ENCODE results near the gene LRRN4.

LRRN4 gene

DNA sequence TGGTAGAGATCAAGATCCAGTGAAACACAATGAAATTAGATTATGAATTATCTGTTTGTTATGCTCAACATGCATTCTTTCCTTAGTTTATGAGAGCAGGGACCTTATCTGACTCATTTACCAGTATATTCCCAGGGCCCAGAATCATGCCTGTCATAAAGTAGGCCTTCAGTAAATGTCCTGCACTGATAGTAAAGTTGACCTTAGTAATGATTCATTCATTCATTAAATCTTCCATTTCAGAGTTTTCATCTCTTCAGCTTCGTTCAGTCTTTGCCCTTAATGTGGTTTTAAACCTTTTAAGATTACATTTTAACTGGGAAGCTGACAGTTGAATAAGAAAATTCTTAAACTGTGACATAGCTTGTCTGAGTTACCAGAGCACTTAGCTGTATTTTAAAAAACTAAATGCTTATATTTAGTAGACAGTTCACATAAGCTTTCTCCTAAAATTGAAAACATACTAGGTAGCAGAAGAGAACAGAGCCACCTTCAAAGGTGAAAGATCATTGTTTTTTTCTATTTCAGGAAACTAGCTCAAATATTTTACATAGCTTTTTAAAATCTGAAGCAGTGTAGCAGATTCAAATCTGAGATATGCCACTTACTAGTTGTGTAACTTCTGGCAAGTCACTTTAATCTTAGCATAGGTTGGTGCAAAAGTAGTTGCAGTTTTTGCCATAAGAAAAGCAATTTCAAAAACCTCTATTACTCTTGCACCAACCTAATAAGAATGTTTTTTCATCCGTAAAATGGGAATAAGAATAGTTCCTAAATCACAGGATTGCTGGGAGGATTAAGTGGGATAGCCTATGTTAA lies 62.0 kb downstream of the LRRN4 start:
- DNase-seq (ENCODE audit: extremely low spot score): no peak
- TF ChIP-seq CTBP1 (IDR thresholded peaks at IDR 0.05; ENCODE audit: borderline replicate concordance) (no peak), FOXK2 (IDR thresholded peaks at IDR 0.05) (no peak), NFRKB (IDR thresholded peaks at IDR 0.05) (no peak), FOXA1 (IDR thresholded peaks at IDR 0.05) (no peak), ELF4 (IDR thresholded peaks at IDR 0.05) (no peak), SP1 (IDR thresholded peaks at IDR 0.05) (no peak), FOXM1 (IDR thresholded peaks at IDR 0.05; ENCODE audit: borderline replicate concordance) (no peak), ZNF384 (IDR thresholded peaks at IDR 0.05) (no peak), SUZ12 (IDR thresholded peaks at IDR 0.05) (no peak), TARDBP (IDR thresholded peaks at IDR 0.05) (no peak), L3MBTL2 (conservative IDR thresholded peaks at IDR 0.05) (no peak)
- TF ChIP-seq, protein P1, sequence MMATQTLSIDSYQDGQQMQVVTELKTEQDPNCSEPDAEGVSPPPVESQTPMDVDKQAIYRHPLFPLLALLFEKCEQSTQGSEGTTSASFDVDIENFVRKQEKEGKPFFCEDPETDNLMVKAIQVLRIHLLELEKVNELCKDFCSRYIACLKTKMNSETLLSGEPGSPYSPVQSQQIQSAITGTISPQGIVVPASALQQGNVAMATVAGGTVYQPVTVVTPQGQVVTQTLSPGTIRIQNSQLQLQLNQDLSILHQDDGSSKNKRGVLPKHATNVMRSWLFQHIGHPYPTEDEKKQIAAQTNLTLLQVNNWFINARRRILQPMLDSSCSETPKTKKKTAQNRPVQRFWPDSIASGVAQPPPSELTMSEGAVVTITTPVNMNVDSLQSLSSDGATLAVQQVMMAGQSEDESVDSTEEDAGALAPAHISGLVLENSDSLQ (IDR thresholded peaks at IDR 0.05): no peak
- CTCF ChIA-PET: no interaction called here
- POLR2A ChIA-PET: no interaction called here

DNA sequence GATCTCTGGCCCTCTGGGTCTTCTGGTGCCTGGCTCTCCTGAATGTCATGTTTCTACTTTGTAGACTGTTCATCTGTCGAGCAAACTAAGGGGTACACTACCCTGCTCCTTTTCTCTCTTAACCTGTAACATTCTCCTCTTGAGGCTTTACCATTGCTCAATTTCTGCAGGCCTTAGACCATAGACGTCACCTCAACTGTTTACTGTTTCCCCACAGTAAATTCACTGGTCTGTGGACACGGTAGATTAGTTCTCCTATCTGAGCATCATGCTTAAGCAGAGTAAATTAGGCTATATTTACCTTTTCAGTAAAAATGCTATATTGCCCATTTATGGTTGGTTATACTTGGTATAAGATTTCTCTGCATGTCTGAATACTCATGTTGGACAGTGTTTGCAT lies 62.9 kb downstream of the LRRN4 start:
- DNase-seq (ENCODE audit: extremely low spot score): no peak
- CTCF ChIA-PET: no interaction called here
- TF ChIP-seq ZNF384 (IDR thresholded peaks at IDR 0.05): no peak
- no peak for TF ChIP-seq SP1 (IDR thresholded peaks at IDR 0.05)
- TF ChIP-seq FOXA1 (IDR thresholded peaks at IDR 0.05): no peak
- TF ChIP-seq, protein P1 (IDR thresholded peaks at IDR 0.05): no peak
- TF ChIP-seq NFRKB (IDR thresholded peaks at IDR 0.05): no peak
- TF ChIP-seq BHLHE40 (IDR thresholded peaks at IDR 0.05; ENCODE audit: borderline replicate concordance): no peak
- no peak for TF ChIP-seq LEF1 (IDR thresholded peaks at IDR 0.05; ENCODE audit: borderline replicate concordance)
- no peak for TF ChIP-seq FOXK2 (IDR thresholded peaks at IDR 0.05)
- TF ChIP-seq ARNT (IDR thresholded peaks at IDR 0.05): no peak
- POLR2A ChIA-PET: no interaction called here

Measured in HEK293T (cell line).